Activated naive CD4-positive, alpha-beta T cell treated with anti-CD3 and anti-CD28 coated beads, Interleukin-2, amount 50 U/mL, for 24 hours (primary cell): ENCODE data around the gene SRGAP3.

Experiments used
- H3K27ac Mint-ChIP-seq: one replicate; pipeline ENCODE4 v1.8.0; 2021; ENCODE audit warnings: mild to moderate bottlenecking, mixed read lengths
- H3K27me3 Mint-ChIP-seq: one replicate; pipeline ENCODE4 v1.8.0; 2021; ENCODE audit warnings: mixed read lengths
- H3K36me3 Mint-ChIP-seq: one replicate; pipeline ENCODE4 v1.8.0; 2021; ENCODE audit warnings: mixed read lengths
- H3K4me1 Mint-ChIP-seq: one replicate; pipeline ENCODE4 v1.8.0; 2021; ENCODE audit warnings: mixed read lengths
- H3K4me3 Mint-ChIP-seq: one replicate; pipeline ENCODE4 v1.8.0; 2021; ENCODE audit warnings: mild to moderate bottlenecking, mixed read lengths
- H3K9me3 Mint-ChIP-seq: one replicate; pipeline ENCODE4 v1.8.0; 2021; ENCODE audit warnings: mixed read lengths

SRGAP3 gene

DNA sequence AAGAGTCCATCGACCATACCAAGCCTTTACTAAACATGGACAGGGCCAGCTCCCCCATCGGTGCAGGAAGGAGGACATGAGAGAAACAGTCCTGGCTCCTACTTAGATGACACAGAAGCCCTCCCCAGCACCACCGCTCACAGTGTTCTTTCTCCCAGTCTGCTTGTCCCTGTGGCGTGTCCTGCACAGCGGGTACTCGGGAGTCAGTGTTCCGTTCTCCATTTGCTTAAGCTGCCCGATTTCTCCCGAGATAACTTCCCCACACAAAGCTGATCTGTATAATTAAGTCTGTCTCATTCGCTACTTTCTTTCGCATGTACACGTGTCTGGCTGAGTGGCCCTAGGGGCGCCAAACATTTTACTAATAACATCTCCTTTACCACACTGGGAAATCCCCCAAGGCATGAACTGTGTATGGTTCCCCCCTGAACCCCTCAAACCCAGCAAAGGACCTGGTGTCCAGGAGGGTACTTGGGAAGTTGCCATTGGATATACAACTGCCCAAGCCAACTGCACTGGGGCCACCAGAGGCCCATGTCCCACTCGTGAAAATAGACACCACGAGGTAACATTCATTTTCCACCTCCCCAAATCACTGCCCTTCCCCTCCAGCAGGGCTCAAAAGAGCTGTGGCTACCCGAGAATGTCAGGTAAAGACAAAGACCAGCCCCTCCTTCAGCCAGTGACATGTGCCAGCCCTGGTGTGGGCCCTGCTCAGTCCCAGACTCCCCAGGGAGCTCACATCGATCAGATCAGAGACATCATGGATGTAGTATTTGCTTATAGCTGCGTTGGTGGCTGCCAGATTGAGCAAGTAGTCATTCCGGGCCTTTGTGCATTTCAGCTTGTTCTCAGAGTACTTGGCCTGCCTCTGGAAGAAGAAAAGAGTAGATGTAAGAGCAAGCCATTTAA lies 189.7 kb downstream of the SRGAP3 start:
- Mint-ChIP-seq H3K4me1 (no peaks in the 10 kb centered on the region), H3K9me3 (peaks cover 12% of the 10 kb centered on the region), H3K36me3 (peaks cover 7% of the 10 kb centered on the region), H3K27ac (no peak overlapping the region), H3K4me3 (no peak overlapping the region), H3K27me3 (no peaks in the 10 kb centered on the region)

DNA sequence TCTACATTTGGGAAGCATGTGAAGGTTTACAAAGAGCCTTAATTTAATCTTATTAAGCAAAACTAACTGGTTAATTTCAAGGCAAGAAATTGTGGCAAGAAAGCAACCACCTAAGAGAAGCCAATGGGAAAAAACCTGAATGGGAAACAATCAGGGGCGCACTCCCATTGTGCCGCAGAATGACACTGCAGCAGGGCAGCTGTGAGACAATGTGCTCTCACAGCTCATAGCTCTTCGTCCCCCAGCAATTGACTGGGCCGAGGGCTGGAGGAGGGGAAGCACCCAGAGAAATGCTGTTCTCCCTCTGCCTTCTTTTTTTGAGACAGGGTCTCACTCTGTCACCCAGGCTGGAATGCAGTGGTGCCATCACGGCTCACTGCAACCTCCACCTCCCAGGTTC lies 192.9 kb downstream of the SRGAP3 start:
- Mint-ChIP-seq H3K9me3 (peaks cover 6% of the 10 kb centered on the region), H3K36me3 (peaks cover 9% of the 10 kb centered on the region), H3K4me3 (no peak overlapping the region), H3K4me1 (no peaks in the 10 kb centered on the region), H3K27ac (no peak overlapping the region), H3K27me3 (no peaks in the 10 kb centered on the region)

DNA sequence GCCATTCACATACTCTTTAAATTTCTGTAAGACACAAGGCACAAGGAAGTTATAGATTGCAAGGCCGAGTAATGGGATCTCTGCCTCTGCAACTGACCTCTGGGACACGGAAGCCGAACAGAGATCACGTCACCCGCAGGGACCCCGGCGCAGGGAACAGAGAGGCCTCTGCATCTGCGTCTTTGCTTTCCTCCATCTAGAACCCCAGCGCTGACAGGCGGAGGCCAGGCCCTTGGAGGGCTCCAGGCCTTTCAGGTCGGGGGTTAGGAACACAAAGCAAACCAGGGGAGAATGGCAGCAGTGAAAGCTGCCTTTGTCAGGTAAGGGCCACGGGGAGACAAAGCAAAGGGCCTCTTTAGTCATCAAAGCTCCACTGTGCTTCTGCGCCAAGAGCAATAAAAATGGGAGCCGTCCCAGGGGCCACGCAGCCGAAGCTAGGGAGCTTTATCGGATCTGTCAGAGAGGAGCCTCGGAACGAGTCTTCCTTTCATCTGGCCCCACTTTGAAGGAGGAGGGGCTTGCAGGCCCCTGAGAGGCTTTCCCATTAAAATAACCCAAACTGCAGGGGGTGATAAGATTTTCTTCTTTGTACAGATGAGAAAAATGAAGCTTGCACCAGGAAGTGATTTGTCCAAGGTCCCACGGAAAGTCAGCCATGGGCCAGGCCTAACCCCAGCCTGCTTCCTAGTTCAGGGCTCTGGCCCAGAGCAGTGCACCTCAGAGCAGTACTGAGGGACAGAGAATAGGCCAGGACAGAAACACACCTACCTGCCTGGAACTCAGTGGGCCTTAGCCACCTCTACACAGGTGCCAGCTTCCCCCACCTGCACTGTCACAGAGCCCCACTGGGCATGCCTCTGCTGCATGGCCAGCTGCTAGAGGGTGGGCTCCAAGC lies 201.7 kb downstream of the SRGAP3 start:
- Mint-ChIP-seq H3K27ac (no peak overlapping the region), H3K36me3 (peaks cover 1% of the 10 kb centered on the region), H3K4me1 (no peaks in the 10 kb centered on the region), H3K9me3 (no peaks in the 10 kb centered on the region), H3K27me3 (no peaks in the 10 kb centered on the region), H3K4me3 (no peak overlapping the region)

DNA sequence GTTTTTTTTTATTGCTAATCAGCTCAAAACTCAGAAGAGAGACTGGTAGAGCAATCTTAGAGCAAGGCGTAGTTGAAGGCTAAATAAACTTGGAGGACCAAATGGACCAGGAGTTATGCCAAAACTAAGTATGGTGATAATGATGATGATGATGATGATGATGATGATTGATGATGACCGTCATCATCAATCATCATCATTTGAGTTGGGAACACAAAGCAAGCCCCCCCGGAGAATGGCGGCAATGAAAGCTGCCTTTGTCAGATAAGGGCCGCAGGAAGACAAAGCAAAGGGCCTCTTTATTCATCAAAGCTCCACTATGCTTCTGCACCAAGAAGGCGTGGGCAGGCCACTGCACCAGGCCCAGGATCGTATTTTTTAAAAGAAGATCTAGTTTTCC lies 204.1 kb downstream of the SRGAP3 start:
- H3K27me3 Mint-ChIP-seq = no peaks in the 10 kb centered on the region
- H3K27ac Mint-ChIP-seq = no peak overlapping the region

DNA sequence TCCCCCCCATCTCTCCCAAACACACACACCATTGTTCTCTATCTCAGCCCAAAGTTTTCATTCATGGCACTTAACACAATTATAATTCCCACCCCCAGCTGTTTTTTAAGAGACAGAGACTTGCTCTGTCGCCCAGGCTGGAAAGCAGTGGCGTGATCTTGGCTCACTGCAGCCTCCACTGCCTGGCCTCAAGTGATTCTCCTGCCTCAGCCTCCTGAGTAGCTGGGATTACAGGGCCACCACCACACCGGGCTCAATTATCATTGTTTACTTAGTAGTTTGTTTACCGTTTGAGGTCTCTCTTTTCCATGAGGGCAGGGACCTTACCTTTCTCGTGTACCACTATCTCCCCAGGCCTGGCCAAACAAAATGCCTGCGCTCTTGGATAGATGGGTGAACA lies 206.4 kb downstream of the SRGAP3 start:
- H3K4me1 Mint-ChIP-seq = no peaks in the 10 kb centered on the region
- no peak overlapping the region for H3K27ac Mint-ChIP-seq
- no peaks in the 10 kb centered on the region for H3K9me3 Mint-ChIP-seq
- no peaks in the 10 kb centered on the region for H3K27me3 Mint-ChIP-seq
- H3K4me3 Mint-ChIP-seq = no peak overlapping the region
- no peaks in the 10 kb centered on the region for H3K36me3 Mint-ChIP-seq

More for the DNA sequence above, 204.1 kb downstream of the SRGAP3 start:
- no peak overlapping the region for H3K4me3 Mint-ChIP-seq
- H3K4me1 Mint-ChIP-seq = no peaks in the 10 kb centered on the region
- no peaks in the 10 kb centered on the region for H3K36me3 Mint-ChIP-seq
- H3K9me3 Mint-ChIP-seq = no peaks in the 10 kb centered on the region

DNA sequence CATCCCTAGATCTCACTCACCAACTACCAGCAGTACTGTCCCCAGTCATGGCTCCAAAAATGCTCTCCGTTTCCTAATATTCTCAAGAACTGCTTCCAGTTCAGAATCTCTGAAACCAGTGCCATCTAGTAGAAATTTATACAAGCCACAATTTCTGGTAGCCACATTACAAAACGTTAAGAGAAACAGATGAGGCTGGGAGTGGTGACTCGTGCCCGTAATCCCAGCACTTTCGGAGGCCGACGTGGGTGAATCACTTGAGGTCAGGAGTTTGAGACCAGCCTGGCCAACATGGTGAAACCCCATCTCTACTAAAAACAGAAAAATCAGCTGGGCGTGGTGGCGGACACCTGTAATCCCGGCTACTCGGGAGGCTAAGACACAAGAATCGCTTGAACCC lies 207.8 kb downstream of the SRGAP3 start:
- no peak overlapping the region for H3K4me3 Mint-ChIP-seq

DNA sequence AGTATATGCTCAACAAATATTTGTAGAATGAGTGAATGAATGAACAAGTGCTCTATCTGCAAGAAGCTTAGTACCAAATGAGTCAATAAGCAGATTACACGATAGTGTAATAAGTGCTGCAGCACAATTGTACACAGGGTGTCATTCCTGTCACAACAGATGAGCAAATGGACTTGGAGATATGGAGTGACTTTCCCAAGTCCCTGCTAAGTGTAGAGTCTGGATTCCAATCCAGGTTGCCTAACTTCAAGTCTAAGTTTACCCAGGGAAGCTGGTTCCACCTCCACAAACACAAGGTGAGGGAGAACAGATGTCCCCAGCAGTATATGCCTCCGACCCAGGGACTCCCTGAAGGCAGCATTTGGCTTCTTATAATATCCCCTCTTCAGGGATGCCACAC lies 208.4 kb downstream of the SRGAP3 start:
- Mint-ChIP-seq H3K4me1 (no peaks in the 10 kb centered on the region), H3K4me3 (no peak overlapping the region), H3K27ac (no peak overlapping the region), H3K36me3 (no peaks in the 10 kb centered on the region), H3K27me3 (no peaks in the 10 kb centered on the region), H3K9me3 (no peaks in the 10 kb centered on the region)

More for the DNA sequence above, 207.8 kb downstream of the SRGAP3 start:
- Mint-ChIP-seq H3K9me3 (no peaks in the 10 kb centered on the region), H3K36me3 (no peaks in the 10 kb centered on the region), H3K27me3 (no peaks in the 10 kb centered on the region), H3K4me1 (no peaks in the 10 kb centered on the region), H3K27ac (no peak overlapping the region)

DNA sequence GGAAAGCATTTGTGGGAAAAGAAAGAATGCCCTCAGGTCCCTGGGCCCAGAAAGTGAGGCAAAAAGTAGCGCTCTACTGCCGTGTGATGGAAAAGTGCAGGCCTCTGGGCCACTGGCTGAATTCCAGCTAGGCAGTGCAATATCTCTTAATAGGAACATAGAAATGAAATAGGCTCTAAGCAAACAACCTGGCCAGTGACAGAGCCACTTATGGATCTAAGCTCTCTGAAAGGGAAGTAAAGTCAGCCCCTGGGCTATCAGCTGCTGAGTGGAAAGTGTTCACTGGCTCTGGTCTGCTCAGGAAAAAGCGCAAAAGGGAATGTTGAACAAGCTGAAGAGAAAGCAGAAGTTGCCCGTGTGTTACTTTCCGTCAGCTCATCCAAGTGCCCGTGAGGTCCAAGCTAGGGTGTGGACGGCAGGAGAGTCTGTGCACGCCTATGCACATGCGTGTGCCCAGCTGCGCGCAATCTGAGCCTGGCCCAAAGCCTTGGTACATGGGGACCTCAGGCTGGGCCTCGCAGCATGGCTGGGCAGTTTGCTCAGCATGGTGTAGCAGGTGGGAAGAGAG lies 212.2 kb downstream of the SRGAP3 start:
- no peaks in the 10 kb centered on the region for H3K27me3 Mint-ChIP-seq
- H3K27ac Mint-ChIP-seq = no peak overlapping the region

DNA sequence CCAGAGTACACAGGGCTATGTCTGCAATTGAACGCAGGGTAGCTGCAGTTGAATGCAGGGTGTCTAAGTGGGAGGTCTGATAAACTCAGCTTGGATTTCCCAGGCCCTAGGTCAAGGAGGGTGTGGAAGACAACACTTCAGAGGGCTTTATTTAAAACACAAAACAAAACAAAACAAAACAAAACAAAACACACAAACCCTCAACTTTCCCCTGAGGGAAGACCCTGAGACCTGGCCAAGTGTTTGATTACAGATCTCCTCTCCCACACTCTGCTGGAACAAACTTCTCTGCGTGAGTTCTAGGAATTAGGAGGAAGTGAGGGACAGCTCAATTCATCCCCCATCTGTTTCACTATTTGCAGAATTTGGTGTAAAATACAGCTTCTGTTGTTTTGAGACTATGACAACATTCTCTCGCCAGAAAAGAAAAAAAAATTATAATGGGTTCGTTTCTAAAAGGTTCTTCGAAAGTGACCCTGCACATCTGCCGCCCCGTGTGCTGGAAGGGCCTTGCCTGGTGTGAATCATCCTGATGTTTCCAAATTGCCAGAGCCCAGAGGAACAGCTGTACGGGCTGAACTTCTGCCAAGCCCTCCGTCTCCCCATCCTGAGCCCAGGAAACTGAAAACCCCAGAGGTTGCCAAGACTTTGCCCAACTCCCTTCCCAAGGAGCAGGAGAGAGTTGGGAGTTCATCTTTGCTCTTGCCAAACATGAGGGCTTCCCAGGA lies 212.9 kb downstream of the SRGAP3 start:
- no peaks in the 10 kb centered on the region for H3K36me3 Mint-ChIP-seq
- no peak overlapping the region for H3K27ac Mint-ChIP-seq
- no peaks in the 10 kb centered on the region for H3K4me1 Mint-ChIP-seq
- no peaks in the 10 kb centered on the region for H3K27me3 Mint-ChIP-seq
- no peaks in the 10 kb centered on the region for H3K9me3 Mint-ChIP-seq
- H3K4me3 Mint-ChIP-seq = no peak overlapping the region

More for the DNA sequence above, 212.2 kb downstream of the SRGAP3 start:
- no peaks in the 10 kb centered on the region for H3K4me1 Mint-ChIP-seq
- H3K9me3 Mint-ChIP-seq = no peaks in the 10 kb centered on the region
- H3K4me3 Mint-ChIP-seq = no peak overlapping the region
- H3K36me3 Mint-ChIP-seq = no peaks in the 10 kb centered on the region

DNA sequence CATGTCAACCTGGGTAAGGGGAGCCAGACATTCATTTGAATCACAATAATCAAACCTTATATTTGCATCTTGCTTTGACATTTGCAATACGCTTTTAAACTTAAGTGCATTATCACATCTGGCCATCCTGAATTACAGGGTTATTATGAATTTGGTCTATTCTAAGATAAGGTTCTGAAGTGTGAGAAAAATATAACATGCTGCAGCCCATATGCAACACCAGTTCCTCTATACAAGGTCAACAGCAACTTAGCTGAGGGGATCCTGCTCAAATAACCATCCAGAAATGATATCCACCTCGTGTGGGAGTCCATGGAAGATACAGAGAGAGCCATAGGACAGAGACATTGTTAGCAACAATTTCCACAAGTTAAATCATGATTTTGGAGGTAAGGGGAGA lies 213.5 kb downstream of the SRGAP3 start:
- Mint-ChIP-seq H3K27ac (no peak overlapping the region), H3K4me3 (no peak overlapping the region), H3K27me3 (no peaks in the 10 kb centered on the region), H3K9me3 (no peaks in the 10 kb centered on the region), H3K4me1 (no peaks in the 10 kb centered on the region), H3K36me3 (no peaks in the 10 kb centered on the region)

DNA sequence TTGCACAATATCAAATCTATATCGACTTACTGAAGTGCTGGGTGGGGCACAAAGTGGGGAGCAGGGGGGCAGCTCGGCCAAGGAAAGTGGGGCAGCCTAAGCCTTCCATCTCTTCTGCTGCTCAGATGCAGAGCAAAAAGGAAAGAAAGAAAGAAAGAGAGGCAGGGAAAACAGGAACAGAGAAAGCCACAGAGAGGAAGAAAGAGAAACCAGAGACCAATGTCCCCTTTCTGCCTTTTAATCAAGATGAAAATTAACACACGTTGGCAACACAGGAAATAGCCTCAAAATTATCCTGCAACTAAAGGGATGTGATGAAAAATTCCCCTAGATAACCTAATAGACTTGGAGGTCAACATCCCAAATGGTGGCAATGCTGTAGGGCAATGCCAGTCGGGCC lies 214.0 kb downstream of the SRGAP3 start:
- Mint-ChIP-seq H3K9me3 (no peaks in the 10 kb centered on the region), H3K4me1 (no peaks in the 10 kb centered on the region), H3K36me3 (no peaks in the 10 kb centered on the region), H3K4me3 (no peak overlapping the region), H3K27ac (no peak overlapping the region), H3K27me3 (no peaks in the 10 kb centered on the region)

DNA sequence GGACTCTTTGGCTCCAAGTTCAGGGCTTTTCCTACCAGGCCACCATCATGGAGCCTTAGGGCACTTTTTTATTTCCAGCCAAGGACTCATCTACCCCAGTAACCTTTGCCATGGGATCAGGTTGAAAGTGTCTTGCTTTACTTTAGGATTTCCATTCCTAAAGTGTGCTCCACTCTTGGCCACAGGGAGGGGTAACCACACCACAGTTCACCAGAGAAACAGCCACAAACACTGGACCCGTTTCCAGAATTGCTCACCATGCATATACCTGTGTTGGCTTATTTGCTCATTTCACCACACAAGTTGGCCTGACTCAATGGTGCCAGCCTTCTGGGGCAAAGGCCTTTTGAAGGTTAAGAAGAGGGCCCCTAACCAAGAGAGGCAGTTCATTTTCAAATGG lies 215.6 kb downstream of the SRGAP3 start:
- Mint-ChIP-seq H3K9me3 (no peaks in the 10 kb centered on the region), H3K27ac (no peak overlapping the region), H3K36me3 (no peaks in the 10 kb centered on the region), H3K27me3 (no peaks in the 10 kb centered on the region), H3K4me1 (no peaks in the 10 kb centered on the region), H3K4me3 (no peak overlapping the region)

DNA sequence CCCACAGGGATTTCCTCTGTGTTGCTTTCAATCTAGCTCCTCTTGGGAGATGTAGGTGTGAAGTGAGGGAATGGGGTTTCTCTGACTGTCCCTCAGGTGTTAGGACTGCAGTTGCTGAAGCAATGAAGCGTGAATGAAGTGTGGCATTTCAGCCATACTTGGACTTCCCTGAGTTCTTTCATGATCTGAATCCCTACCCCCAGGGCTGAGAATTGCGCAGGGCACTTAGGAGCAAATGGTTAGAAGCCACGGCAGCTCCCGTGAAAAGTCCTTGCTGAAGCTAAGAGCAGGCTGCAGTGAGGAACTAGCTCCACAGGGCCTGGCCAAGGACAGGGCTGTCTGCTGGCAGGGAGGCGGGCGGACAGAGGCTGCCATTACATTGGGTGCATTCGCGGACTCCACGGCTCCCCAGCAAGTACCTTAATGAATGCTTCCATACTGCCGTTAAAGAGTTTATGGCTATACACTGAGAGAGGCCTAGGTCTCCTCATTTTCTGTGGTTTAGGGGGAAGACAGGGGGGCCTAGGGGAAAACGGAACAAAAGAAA lies 217.1 kb downstream of the SRGAP3 start:
- Mint-ChIP-seq H3K9me3 (no peaks in the 10 kb centered on the region), H3K4me3 (no peak overlapping the region), H3K4me1 (no peaks in the 10 kb centered on the region), H3K27ac (no peak overlapping the region), H3K36me3 (no peaks in the 10 kb centered on the region), H3K27me3 (no peaks in the 10 kb centered on the region)

DNA sequence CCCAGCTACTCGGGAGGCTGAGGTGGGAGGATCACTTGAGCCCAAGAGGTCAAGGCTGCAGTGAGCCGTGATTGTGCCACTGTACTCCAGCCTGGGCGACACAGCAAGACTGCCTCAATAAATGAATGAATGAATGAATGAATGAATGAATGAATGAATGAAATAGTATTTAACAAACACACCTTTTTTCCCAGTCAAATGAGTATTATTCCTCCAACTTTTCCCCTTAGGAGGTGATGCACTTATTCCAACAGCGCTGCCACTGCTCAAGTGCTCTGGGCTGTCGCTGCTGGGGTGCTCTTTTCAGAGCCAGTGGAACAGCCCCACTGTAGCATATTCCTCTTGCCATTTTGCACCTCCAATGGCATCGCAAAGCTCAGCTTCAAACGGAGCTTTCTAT lies 219.4 kb downstream of the SRGAP3 start:
- Mint-ChIP-seq H3K9me3 (no peaks in the 10 kb centered on the region), H3K27me3 (no peaks in the 10 kb centered on the region), H3K36me3 (no peaks in the 10 kb centered on the region), H3K4me1 (no peaks in the 10 kb centered on the region), H3K27ac (no peak overlapping the region), H3K4me3 (no peak overlapping the region)

DNA sequence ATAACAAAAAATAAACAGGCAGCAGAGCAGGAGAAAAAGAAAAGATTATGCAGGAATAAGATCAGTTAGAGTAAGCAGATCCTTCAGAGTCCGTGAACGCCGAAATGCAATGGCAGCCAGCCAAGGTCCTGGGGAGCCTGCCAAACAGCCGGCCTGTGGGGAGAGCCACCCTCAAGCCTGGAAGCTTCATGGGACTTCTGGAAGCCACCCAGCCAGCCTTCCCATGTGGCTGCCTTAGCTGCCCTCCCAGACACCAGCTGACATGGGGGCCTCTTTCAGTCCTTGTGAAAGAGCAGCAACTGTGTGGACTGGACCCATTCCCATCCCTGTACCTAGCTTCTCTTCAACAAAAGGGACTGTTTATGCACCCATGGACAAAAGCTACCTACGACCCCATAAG lies 221.3 kb downstream of the SRGAP3 start:
- no peaks in the 10 kb centered on the region for H3K9me3 Mint-ChIP-seq
- H3K4me3 Mint-ChIP-seq = no peak overlapping the region
- no peak overlapping the region for H3K27ac Mint-ChIP-seq
- no peaks in the 10 kb centered on the region for H3K27me3 Mint-ChIP-seq
- H3K4me1 Mint-ChIP-seq = no peaks in the 10 kb centered on the region
- H3K36me3 Mint-ChIP-seq = no peaks in the 10 kb centered on the region
